GM12891 (cell line): Measurements from ENCODE around the gene MRPL49.

ENCODE experiments used
- DNase-seq: peaks from one replicate; pipeline ENCODE4 v3.0.0; 2011; ENCODE audit warnings: low spot score; ENCODE audit not compliant: insufficient read length
- FAIRE-seq: peaks from 2 replicates; lab custom pipeline; 2011; peaks lifted over from hg19 to GRCh38; lab: Jason Lieb, UNC
- PAX5 ChIP-seq: IDR thresholded peaks from 2 replicates; pipeline ENCODE4 v1.6.1; 2011; ENCODE audit warnings: low read length, moderate library complexity, mild to moderate bottlenecking; ENCODE audit not compliant: insufficient read depth, severe bottlenecking
- POLR2A ChIP-seq: IDR thresholded peaks from 2 replicates; pipeline ENCODE4 v1.6.1; 2011; ENCODE audit warnings: low read depth, low read length, control low read depth
- POLR2AphosphoS5 ChIP-seq: IDR thresholded peaks from 2 replicates; pipeline ENCODE4 v1.6.1; 2011; ENCODE audit warnings: low read depth, low read length, control low read depth
- POU2F2 ChIP-seq: IDR thresholded peaks from 2 replicates; pipeline ENCODE4 v1.6.1; 2011; ENCODE audit warnings: low read depth, mild to moderate bottlenecking, control low read depth, low read length, moderate library complexity
- SPI1 ChIP-seq: IDR thresholded peaks from 2 replicates; pipeline ENCODE4 v1.6.1; 2011; ENCODE audit warnings: low read depth, low read length, control low read depth
- TAF1 ChIP-seq: IDR thresholded peaks from 2 replicates; pipeline ENCODE4 v1.6.1; 2011; ENCODE audit warnings: low read depth, low read length, control low read depth

MRPL49 gene

GRCh38 chr11:65103476-65103875 is 18.6 kb upstream of the MRPL49 start:
- FAIRE-seq (no peak), DNase-seq (no peak)
- no peak for TF ChIP-seq PAX5
- TF ChIP-seq SPI1, result no peak
- TF ChIP-seq POLR2A, result no peak

GRCh38 chr11:65104628-65105027 is 17.5 kb upstream of the MRPL49 start:
- no peak for DNase-seq
- FAIRE-seq, result no peak
- TF ChIP-seq POU2F2, result no peak
- TF ChIP-seq TAF1, result no peak
- TF ChIP-seq PAX5, result no peak
- no peak for TF ChIP-seq SPI1
- no peak for TF ChIP-seq POLR2AphosphoS5
- TF ChIP-seq POLR2A, result no peak

- TF ChIP-seq SPI1, result no peak
- TF ChIP-seq POLR2AphosphoS5, result no peak
- no peak for TF ChIP-seq TAF1
- no peak for TF ChIP-seq POU2F2
- TF ChIP-seq PAX5, result no peak
- FAIRE-seq (no peak), DNase-seq (no peak)
Measured at GRCh38 chr11:65107078-65107477, 15.0 kb upstream of the MRPL49 start.

GRCh38 chr11:65107751-65108468 is 14.2 kb upstream of the MRPL49 start:
- DNase-seq (no peak), FAIRE-seq (no peak)
- TF ChIP-seq POU2F2, result no peak
- no peak for TF ChIP-seq TAF1
- TF ChIP-seq PAX5, result no peak
- no peak for TF ChIP-seq POLR2AphosphoS5
- TF ChIP-seq SPI1, result no peak
- TF ChIP-seq POLR2A, result no peak

- TF ChIP-seq TAF1 (no peak), SPI1 (no peak), PAX5 (no peak), POU2F2 (no peak), POLR2AphosphoS5 (no peak), POLR2A (no peak)
- FAIRE-seq (no peak), DNase-seq (no peak)
Measured at GRCh38 chr11:65108469-65109123, 13.5 kb upstream of the MRPL49 start.

GRCh38 chr11:65109231-65110198 is 12.6 kb upstream of the MRPL49 start:
- no peak for TF ChIP-seq POLR2A
- no peak for TF ChIP-seq SPI1
- TF ChIP-seq TAF1, result no peak
- no peak for TF ChIP-seq POU2F2
- TF ChIP-seq PAX5, result no peak
- no peak for FAIRE-seq
- DNase-seq, result no peak

- TF ChIP-seq TAF1 (no peak), SPI1 (no peak), POLR2A (no peak), POU2F2 (no peak), POLR2AphosphoS5 (no peak), PAX5 (no peak)
- DNase-seq, result peak; percentile 88
- peak; percentile 97 for FAIRE-seq
Measured at GRCh38 chr11:65110354-65110861, 11.7 kb upstream of the MRPL49 start.

- FAIRE-seq, result no peak
- DNase-seq, result no peak
- TF ChIP-seq POLR2A (no peak; the same call in 1 of the 2 replicates), POLR2AphosphoS5 (peak; percentile 2; the same call in 1 of the 2 replicates)
Measured at GRCh38 chr11:65111159-65111743, 10.9 kb upstream of the MRPL49 start.

GRCh38 chr11:65111744-65112545 is 10.2 kb upstream of the MRPL49 start, which contains the start of gene TM7SF2:
Gene TM7SF2, plus strand, starts transcription at chr11:65111872. Its CDS starts 144 bp downstream, at chr11:65112016.
- TF ChIP-seq PAX5 (no peak), POLR2A (peak; percentile 86), POLR2AphosphoS5 (peak; percentile 76), SPI1 (no peak), POU2F2 (0 out of 2 replicates have a peak, but pooled peaks have one; percentile 27), TAF1 (no peak)
- FAIRE-seq (peak; percentile 97), DNase-seq (peak; percentile 97)
